Upper lobe of left lung (tissue), 4 donors: ENCODE measurements around the gene ERC1.

Experiments used
- POLR2AphosphoS5 ChIP-seq, 2 donors: sonication (generic); formaldehyde crosslinking; IDR thresholded peaks; one replicate each; pipeline ENCODE4 v1.5.1; 2017; ENCODE audit warnings: antibody characterized with exemption in 2 of 2
- TF ChIP-seq, protein P1 (sequence below), 6 experiments: fragments of 450-650 bp in 4 of 6; fragments of 200-600 bp in 2 of 6; sonication (generic) in 2 of 6; IDR thresholded peaks; one replicate each; pipeline ENCODE4 v1.5.1; 2016 to 2019; ENCODE audit warnings: antibody characterized with exemption in 6 of 6

- no peak for TF ChIP-seq POLR2AphosphoS5 (IDR thresholded peaks at IDR 0.05)
- TF ChIP-seq, protein P1, sequence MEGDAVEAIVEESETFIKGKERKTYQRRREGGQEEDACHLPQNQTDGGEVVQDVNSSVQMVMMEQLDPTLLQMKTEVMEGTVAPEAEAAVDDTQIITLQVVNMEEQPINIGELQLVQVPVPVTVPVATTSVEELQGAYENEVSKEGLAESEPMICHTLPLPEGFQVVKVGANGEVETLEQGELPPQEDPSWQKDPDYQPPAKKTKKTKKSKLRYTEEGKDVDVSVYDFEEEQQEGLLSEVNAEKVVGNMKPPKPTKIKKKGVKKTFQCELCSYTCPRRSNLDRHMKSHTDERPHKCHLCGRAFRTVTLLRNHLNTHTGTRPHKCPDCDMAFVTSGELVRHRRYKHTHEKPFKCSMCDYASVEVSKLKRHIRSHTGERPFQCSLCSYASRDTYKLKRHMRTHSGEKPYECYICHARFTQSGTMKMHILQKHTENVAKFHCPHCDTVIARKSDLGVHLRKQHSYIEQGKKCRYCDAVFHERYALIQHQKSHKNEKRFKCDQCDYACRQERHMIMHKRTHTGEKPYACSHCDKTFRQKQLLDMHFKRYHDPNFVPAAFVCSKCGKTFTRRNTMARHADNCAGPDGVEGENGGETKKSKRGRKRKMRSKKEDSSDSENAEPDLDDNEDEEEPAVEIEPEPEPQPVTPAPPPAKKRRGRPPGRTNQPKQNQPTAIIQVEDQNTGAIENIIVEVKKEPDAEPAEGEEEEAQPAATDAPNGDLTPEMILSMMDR (IDR thresholded peaks at IDR 0.05) = no peak
These were observed 282.0 kb downstream of the ERC1 start for GRCh38 chr12:1273051-1273450.
